ENCODE data around the gene ROBO2.

The ROBO2 gene

DNA sequence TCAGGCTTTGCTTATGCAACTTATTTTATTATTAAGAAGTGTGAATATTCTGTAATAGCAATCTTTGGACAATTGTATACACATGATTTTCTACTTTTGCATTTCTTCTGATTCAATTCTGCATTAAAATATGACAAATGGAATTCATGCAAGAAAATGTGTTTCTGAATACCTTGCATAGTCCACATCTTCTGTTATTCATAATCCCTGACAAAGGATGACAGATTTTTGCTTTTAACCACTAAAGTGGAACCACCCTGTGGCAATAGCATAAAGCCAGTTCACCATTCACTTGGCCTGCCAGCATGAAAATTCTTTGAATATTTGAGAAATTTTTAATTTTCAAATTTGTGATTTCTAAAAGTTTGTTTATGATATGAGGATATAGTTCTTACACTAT, 397.0 kb downstream of the ROBO2 start:
- DNase-seq: no peak

DNA sequence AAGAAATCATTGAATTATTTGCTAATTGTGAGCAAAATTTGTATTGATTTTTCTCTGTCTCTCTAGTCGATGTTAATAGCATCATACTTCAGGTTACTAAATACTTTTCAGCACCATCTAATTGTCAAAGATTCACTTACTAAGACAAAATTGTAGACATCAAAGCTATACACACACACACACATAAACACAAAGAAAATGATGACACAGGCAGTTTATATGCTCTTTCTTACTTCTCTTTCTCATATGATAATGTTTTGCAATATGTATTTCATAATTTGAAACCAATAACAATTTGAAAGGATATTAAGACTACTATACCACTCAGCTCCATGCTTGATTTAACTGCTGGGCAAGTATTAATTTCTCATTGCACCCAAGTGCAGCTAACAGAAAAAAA, 406.2 kb downstream of the ROBO2 start:
- no peak for DNase-seq

DNA sequence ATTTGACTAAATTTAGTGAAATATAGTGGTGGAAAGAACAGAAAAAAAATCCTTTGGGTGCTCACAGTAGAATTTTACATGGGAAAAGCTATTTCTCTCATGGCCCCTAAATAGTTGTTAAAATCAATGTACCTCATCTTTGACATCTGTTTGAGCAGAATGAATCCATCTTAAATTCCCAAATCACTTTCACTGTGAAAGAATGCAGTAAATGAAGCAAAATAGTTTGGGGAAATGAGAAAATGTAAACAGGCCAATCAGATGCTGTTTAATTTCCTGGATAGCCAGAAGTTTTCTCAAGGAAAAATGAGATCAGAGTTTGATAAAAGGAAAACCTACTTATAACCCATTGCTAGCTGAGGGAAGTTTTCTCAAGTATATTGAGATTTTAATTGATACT, 406.9 kb downstream of the ROBO2 start:
- DNase-seq: no peak

DNA sequence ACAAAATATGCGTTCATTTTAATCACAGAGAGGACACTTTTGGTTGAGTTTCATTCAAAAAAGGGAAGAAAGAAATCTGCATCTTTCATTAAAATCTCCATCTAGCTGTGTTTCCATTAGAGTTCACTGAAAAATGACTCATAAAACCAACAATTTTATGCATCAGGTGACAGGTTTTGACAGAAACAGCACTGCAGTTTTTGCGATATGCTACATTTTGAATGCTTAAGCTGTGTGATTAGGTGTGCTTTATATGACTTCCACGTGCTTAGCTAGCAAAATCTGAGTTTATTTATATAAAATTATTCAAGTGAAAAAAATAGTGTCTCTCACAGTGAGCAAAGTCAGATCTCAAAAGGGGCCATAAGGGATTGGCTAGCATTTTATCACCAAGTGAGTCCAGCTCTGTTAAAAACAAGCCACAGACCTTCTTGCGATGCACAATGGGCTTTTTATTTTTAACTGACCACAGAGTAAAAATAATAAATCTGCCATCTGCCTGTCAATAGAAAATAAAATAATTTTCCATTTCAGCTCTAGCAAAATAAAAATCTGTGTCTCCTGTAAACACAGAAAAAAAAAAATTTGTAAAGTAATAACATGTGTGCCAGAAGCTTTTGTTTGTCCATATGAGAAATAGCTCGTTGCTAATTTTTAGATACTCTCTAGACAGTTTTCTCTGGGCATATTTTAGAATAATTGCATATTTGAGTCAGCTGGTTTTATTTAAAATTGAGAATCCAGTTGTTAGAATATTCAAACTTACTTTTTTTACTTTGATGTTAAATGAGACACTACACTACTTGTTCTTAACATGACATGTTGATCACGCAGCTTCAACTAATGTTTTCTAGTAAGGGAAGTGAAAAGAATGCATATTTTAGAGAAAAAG, 409.8 kb downstream of the ROBO2 start:
- no peak for DNase-seq

DNA sequence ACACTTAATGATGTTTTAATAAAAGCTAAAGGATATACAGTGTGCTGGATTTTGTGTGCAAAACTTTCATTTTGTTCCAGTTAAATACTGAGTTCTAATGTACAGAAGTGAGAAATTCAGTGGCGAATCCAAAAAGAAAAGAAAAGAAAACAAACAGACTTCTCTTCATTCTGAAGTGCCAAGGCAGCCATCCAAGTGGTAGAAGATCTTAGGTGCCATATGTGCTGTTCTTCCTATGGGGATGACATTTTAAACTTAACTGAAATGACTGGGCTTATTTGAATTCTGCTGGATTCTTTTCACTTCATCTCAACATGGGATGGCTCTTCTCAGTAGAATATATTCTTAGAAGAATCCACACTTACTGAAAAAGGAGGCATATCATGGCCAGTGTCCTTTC, 416.5 kb downstream of the ROBO2 start:
- DNase-seq: no peak

DNA sequence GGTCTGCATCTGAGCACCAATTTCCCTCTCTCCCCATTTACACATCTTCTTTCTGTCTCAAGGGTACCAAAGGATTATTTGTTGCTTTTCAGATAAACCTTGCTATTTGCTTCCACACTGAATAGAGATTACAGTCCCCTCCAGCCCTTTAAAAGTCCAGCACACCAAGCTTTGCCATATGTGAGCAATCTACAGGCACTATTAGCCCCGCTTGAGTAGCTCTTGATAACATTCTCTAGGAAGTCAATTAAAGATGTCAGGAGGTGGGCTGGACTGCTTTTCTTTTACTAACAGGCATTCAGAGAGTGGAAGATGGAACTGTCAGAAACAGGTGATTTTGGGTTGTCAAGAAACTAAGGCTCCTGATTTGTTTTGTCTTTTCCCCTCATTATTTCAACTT, 417.0 kb downstream of the ROBO2 start:
- DNase-seq: no peak

DNA sequence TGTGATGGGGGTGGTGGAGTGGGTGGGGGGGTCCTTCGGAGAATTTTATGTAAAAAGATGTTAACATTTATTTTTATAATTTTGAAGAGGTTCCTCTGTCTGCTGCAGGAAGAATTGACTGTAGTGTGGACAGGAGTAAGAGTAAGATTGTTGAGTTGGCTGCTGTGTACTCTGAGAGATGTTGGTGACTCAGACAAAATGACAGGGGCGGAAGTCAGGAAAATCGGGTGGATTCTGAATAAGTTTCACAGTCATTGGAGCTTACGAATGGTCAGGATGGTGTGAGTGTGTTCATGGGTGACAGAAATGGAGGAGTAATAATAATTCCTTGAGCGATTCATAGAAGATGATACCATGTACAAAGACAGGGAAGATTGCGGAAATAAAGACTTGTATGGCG, 420.0 kb downstream of the ROBO2 start:
- no peak for DNase-seq

DNA sequence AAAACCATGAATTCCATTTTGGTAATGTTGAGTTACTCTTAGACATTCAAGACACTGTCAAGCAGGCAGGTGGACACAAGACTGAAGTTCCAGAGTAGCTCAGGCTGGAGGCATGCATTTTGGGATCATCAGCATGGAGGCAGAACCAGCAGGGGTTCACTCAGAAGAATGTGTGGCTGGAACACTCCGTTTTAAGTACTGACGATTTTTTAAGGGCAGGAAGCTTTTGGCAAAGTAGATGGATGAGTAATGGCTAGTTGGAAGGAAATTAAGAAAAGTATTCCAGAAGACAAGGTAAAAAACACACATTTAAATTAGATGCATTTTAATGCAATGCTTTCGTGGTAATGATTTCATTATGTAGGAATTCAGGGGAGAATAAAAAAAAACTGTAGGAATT, 420.4 kb downstream of the ROBO2 start:
- DNase-seq: peak; percentile 88

DNA sequence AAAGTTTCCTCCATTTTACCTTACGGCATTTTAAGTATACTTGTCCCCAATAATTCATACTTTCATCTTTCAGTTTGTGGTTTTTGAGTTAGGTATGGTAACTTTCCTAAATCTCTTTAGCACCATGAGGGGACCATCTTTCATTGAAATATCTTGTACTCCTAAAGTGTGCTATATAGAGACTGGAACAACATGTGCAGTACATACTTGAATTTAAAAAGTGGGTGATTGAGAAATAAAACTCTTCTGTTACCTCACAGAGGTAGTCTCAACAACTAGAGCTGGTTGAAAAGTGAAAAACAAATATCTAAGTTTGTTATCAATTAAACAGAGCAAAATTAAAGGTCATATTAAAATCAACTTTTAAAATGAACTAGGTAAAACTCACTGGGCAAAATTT, 423.1 kb downstream of the ROBO2 start:
- DNase-seq: no peak

DNA sequence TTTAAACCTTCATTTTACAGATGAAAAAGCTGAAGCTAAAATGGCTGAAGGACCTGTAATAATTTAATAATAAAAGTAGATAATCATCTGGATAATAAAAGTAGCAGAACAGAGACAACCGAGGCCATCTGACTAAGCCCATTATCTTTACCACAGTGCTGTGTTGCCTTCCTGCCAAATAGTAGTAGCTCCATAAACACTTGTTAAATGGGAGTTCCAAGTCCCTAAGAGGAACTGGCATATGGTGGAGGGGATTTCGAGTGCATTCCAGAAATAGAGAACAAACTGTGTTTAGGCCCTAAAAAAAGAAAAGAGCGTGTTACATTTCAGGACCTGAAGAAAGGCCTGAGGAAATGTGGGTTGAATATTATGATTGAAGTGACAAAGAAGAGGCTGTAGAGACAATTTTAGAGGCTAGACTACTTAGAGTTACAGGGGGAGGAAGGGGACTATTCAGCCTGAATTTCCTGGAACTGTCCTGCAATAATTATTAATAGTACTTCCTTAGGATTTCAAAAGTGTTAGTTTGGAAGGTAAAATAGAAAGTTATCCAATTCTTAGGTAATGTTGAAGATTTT, 424.3 kb downstream of the ROBO2 start:
- DNase-seq: no peak

DNA sequence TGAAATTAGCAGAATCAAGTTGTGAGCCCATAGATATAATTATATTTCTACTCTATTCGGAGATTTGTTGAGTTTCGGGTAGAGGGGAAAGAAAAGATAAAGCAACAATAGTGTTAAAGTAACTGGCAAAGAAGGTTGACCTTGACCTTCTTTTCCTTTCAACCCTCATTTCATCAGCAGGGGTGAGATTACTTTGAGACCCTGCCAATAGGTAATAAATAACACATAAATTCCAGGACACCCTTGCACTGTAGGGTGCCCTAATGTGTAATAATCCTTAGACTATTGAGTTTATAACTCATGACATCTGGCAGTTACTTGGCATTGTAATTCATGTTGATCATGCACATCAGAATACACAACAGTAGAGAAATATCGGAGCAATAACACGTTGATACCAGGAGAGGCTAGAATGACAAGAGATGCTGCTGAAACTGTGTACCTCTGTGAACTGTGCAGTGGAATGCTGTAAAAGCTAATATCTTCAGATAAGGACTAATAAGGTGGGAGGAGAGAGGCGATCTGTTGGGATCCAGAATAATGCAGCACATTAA, 426.7 kb downstream of the ROBO2 start:
- DNase-seq: no peak

DNA sequence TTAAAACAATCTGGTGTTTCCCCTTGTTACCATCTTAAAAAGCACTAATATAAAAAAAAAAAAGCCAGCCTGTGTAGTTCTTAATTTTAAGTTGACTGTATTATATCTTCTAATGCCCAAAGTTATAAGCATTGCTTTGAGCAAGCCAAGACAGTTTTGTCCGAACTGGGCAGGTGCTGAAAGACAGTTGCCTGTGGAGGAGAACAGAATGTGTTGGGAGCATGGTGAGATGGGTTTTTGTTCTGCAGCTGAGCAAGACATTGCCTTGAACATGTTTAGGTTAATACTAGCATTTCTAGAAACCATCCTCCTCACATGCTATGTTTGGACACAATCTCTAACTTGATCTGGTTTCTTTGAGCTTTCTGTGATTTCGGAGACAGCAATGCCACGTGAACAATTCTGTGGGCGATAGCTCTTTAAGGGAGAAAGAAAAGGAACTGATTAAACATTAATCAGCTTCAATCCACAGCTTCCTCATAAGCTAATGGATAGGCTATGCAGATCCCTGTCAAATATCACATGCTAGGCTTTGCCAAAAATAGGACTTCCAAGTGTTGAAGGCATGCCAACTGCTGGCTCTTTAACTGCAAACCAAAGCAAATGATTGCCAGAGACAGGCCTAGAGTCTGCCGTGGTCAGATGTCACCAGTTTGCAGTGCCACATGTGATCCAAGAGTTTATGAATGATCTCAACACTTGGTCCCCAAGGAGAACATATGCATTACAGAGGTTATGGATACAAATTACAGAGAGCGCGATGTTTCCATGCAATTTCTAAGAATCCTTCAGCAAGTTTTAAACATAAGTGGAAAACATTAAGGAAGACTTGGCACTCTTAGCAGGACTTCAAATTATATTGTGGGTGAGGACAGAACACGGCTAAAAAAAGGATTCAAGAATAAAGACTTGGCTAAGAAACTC, 428.1 kb downstream of the ROBO2 start:
- DNase-seq: peak; percentile 31

DNA sequence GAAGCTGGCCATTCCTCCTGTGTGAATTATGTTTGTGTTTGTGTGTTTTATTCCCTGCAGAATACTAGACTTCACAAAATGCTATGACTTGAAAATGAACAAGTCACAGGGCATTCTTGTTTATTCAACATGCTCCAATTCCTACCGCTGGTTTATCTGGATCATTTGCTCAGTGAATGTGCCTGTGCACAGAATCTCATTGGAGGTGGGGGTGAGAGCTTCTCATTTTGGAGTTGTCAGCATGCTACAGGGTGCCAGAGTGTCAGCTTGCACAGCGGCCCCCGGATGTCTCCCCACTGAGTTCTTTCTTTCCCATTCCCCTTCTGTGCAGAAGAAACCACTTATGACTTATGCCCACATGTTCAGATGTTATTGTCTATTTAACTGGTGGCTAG, 428.7 kb downstream of the ROBO2 start:
- no peak for DNase-seq

DNA sequence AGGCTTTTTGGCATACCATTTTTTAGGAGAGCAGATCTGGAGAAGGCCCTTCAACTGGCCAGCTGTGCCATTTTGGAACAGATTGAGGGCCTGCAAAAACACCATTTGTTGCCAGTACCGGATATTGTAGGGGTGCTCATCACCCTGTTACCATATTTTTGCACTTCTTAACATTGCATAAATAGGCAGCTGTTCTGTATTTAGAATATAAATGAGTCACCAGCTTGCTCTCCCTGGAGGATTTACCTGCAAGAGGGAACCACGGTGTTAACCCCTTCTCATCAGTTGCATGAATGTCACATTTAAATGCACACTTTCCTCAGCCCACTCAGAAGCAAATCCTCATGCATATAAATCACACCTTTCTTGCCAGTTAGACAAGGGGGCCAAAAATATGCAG, 435.6 kb downstream of the ROBO2 start:
- DNase-seq: no peak

DNA sequence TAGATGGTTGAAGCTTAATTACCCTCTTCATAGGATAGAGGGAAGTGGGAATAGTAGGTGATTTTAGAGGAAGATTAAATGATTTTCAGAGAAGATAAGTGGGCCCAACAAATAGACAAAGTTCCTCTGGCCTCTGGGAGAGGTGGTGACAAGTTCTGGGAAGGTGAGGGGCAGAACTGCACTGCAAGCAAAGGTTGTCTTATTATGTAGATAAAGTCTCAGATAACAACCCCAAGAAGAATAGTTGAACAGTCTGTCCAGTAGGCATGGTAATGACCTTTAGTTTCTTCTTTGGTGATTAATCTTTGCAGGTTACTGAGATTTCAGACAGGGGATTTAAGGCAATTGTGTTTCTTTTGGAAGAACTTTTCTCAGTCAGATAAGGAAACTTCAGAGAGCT, 439.1 kb downstream of the ROBO2 start:
- DNase-seq: no peak

DNA sequence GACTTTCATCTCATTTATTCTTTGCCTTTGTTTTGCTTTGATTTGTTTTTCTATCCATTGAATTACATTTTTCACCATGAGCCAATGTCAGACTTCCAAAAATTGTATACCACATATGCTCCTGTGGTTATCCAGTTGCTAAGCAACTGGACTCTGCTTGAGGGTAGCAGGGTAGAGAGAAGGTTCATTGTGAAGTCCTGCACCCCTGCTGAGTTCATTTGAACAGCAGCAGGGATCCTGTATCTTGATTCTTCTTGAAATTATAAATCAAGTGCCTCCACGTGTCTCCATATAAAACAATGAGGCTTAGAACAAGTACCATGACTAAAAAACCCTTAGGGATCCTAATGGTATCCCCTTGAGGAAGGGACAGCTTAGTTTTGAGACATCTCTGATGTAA, 449.3 kb downstream of the ROBO2 start:
- DNase-seq: no peak

DNA sequence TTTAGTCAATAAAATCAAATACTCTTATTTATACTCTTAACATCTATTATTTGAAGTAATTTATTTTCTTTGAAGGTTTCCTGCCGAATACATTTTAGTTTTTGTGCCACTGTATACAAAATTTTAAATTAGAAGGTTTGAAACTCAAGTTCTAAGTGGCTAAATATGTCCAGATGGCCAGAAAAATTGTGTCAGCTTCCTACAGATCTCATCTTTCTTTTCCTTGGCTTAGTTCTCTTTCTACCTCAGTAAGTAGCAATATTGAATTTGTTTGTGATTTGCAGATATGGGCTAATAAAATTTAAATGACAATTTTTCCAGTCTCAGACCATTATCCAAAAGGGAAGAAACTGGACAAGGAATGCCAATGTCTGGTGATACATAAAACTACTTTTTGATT, 452.1 kb downstream of the ROBO2 start:
- DNase-seq: no peak

DNA sequence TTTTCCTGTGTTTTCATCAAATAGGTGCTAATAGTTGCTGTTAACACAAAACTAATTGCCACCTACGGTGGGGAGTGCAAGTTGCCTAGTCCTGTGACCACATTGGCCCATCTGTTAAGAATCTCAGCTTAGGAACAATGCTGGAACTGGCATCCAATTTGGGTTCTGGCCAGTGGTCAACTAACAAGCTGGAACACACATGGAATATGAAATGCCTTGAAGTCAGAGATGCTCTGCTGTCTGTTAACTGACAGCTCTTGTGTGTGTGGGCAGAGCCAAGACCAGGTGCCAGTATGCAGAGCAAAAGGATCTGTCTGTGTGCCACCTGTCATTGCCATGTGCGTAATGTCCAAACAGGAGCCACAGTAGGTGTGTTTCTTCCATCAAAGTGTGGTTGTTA, 460.8 kb downstream of the ROBO2 start:
- no peak for DNase-seq

DNA sequence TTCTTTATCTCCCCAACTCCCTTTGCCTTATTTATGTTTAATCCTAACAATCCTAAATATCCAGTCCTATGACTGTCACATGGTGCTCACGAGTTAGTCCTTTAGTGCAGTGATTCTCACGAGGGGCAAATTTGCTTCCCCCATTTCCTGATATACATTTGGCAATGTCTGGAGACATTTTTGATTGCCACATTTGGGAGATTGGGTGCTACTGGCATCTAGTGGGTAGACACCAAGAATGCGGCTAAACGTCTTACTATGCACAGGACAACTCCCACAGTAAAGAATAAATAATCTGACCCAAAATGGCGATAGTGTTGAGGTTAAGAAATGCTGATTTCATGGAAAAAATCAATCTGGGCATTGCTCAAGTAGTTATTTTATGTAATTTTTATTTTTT, 466.5 kb downstream of the ROBO2 start:
- no peak for DNase-seq

DNA sequence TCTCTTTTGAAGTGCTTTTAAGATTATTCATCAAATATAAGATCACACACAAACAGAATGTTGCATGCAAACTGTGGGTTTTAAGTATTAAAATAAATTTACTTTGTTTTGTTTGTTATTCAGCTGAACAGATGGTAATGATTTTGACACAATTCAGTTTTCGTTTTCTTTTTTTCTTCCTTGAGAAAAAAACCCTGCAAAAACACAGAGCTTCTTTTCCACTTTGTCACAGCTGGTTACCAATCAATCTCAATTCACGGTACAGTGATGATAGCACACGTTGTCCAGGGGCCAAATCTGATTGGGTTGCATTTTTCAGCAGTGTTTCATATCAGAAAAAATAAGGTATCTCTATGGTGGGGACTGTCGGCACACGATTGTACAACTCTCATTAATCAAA, 473.6 kb downstream of the ROBO2 start:
- DNase-seq: peak; percentile 82

DNA sequence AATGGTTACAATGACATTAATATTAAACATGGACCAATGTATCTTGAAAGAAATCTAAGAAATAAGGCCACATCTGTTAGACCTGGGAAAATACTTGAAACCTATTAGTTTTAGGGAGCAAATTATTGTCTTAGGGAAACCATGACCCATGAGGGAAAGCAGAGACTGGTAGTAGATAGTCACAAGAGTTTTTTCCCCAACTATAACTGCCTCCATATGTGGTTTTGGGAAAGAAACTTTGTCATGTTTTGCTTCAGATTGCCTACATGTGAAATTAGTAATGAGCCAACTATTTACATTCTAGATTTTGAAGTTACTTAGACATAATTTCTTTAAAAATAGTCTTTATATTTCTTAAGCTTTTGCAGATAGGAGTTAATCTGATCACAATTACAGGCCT, 474.9 kb downstream of the ROBO2 start:
- peak; percentile 26 for DNase-seq

DNA sequence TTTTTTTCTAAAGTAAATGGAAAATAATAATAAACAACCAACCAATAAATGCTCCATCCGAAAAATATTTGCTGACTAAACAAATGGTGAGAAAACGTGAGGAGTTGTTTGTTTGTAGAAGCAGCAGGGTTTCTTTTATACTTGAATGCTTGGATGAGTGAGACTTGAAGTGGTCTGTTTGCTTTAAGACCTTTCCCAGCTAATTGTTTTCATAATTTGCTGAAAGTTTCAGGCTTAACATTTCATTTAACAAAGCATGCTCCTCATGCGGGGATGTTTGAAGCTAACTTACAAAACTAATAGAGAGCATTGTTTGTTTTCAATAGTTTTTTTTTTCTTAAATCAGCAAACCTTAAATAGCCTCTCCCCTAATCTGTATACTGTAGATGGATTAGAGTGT, 484.6 kb downstream of the ROBO2 start:
- no peak for DNase-seq
